NCI-H1417 treated with DMSO at 0.1 percent for 48 hours (cell line): ENCODE data around the gene LRRC10B.

ENCODE experiments used
- DNase-seq: peaks from one replicate; lab custom pipeline; 2025; lab: John Stamatoyannopoulos, UW

LRRC10B gene

GRCh38 chr11:61486779-61487178, 21.8 kb upstream of the LRRC10B start:
- DNase-seq: no peak

- no peak for DNase-seq
Observed at GRCh38 chr11:61487342-61488025, 21.1 kb upstream of the LRRC10B start.

GRCh38 chr11:61488651-61489291, 19.8 kb upstream of the LRRC10B start:
- DNase-seq: peak; percentile 45

GRCh38 chr11:61489833-61490721, 18.5 kb upstream of the LRRC10B start:
- DNase-seq: no peak

- no peak for DNase-seq
Observed at GRCh38 chr11:61491736-61492395, 16.7 kb upstream of the LRRC10B start.

- DNase-seq: no peak
Observed at GRCh38 chr11:61494381-61494961, 14.1 kb upstream of the LRRC10B start.

GRCh38 chr11:61495801-61496601, 12.5 kb upstream of the LRRC10B start:
- peak; percentile 6 for DNase-seq

- no peak for DNase-seq
Observed at GRCh38 chr11:61496602-61497400, 11.7 kb upstream of the LRRC10B start.

GRCh38 chr11:61497473-61497872, 11.1 kb upstream of the LRRC10B start:
- DNase-seq: no peak

- no peak for DNase-seq
Observed at GRCh38 chr11:61497876-61498275, 10.7 kb upstream of the LRRC10B start.

GRCh38 chr11:61498767-61499341, 9.7 kb upstream of the LRRC10B start:
- DNase-seq: no peak

GRCh38 chr11:61499816-61500491, 8.6 kb upstream of the LRRC10B start:
- DNase-seq: no peak

GRCh38 chr11:61502522-61502921, 6.0 kb upstream of the LRRC10B start:
- DNase-seq: no peak

GRCh38 chr11:61503135-61503770, 5.3 kb upstream of the LRRC10B start:
- no peak for DNase-seq

GRCh38 chr11:61505106-61505505, 3.4 kb upstream of the LRRC10B start:
- DNase-seq: no peak

GRCh38 chr11:61505640-61506155, 2.9 kb upstream of the LRRC10B start:
- no peak for DNase-seq

GRCh38 chr11:61507012-61507768, 1.4 kb upstream of the LRRC10B start:
- no peak for DNase-seq
